GM23248 (cell line): ENCODE data around the gene NUDT22.

Experiments used
- EZH2 ChIP-seq: fragments of 200-600 bp; sonication (generic); IDR thresholded peaks from 2 replicates; pipeline ENCODE4 v1.6.1; 2018; ENCODE audit warnings: antibody characterized with exemption, mild to moderate bottlenecking; ENCODE audit not compliant: insufficient read depth, poor library complexity, severe bottlenecking
- EZH2phosphoT487 ChIP-seq: fragments of 200-600 bp; sonication (generic); IDR thresholded peaks from 2 replicates; pipeline ENCODE4 v1.6.1; 2018; ENCODE audit warnings: antibody characterized with exemption, moderate library complexity, mild to moderate bottlenecking, low read depth; ENCODE audit not compliant: insufficient read depth

GRCh38 chr11:64249038-64249437 is 23.0 kb downstream of the NUDT22 start:
- no peak for TF ChIP-seq EZH2phosphoT487
- TF ChIP-seq EZH2, result no peak
